Nephron (organoid): ENCODE results near the gene SUCLG2.

Experiments used
- H3K27ac Mint-ChIP-seq, 3 experiments: 2 replicates each; pipeline ENCODE4 v1.8.0; 2020; ENCODE audit warnings: mixed read lengths in 3 of 3, mild to moderate bottlenecking in 2 of 3, moderate library complexity in 1 of 3
- H3K27me3 Mint-ChIP-seq: 2 replicates; pipeline ENCODE4 v1.8.0; 2021; ENCODE audit warnings: low read depth, mild to moderate bottlenecking, moderate library complexity, mixed read lengths
- H3K36me3 Mint-ChIP-seq: 2 replicates; pipeline ENCODE4 v1.8.0; 2020; ENCODE audit warnings: low read depth, mixed read lengths
- H3K4me1 Mint-ChIP-seq: 2 replicates; pipeline ENCODE4 v1.8.0; 2020; ENCODE audit warnings: mixed read lengths
- H3K4me3 Mint-ChIP-seq, 3 experiments: 2 replicates each; pipeline ENCODE4 v1.8.0; 2020; ENCODE audit warnings: mild to moderate bottlenecking in 3 of 3, mixed read lengths in 3 of 3, moderate library complexity in 2 of 3
- H3K9me3 Mint-ChIP-seq: 2 replicates; pipeline ENCODE4 v1.8.0; 2020; ENCODE audit warnings: mixed read lengths
- TF ChIP-seq, protein P1 (sequence below), 3 experiments: fragments of 200-600 bp; sonication (generic); IDR thresholded peaks; one replicate each; pipeline ENCODE4 v1.5.0; 2021; ENCODE audit warnings: antibody characterized with exemption in 3 of 3; ENCODE audit not compliant: unreplicated experiment in 3 of 3

SUCLG2 gene

DNA sequence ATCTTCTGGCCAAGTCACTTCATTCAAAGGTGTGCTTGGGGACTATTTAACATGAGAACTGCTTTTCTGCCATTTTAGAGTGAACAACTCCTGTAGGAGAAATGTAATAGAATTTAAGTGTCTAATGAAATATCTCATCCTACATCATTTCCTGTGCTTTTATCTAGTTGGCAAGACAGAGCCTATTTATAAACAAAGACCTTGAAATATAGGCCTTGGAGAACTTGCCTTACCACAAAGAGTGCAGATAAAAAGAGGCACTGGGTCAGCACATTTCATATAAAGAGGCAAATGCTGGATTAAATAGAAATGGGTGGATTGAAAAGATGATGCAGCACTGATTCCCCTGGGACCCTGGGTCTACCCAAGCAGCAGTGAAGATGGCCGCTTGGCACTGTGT is 278.0 kb downstream of the SUCLG2 start:
- Mint-ChIP-seq H3K36me3 (peaks cover 7% of the 10 kb centered on the region), H3K27me3 (no peaks in the 10 kb centered on the region), H3K4me3 (no peak overlapping the region), H3K9me3 (no peaks in the 10 kb centered on the region), H3K27ac (no peak overlapping the region), H3K4me1 (no peaks in the 10 kb centered on the region)
- TF ChIP-seq, protein P1, sequence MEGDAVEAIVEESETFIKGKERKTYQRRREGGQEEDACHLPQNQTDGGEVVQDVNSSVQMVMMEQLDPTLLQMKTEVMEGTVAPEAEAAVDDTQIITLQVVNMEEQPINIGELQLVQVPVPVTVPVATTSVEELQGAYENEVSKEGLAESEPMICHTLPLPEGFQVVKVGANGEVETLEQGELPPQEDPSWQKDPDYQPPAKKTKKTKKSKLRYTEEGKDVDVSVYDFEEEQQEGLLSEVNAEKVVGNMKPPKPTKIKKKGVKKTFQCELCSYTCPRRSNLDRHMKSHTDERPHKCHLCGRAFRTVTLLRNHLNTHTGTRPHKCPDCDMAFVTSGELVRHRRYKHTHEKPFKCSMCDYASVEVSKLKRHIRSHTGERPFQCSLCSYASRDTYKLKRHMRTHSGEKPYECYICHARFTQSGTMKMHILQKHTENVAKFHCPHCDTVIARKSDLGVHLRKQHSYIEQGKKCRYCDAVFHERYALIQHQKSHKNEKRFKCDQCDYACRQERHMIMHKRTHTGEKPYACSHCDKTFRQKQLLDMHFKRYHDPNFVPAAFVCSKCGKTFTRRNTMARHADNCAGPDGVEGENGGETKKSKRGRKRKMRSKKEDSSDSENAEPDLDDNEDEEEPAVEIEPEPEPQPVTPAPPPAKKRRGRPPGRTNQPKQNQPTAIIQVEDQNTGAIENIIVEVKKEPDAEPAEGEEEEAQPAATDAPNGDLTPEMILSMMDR (IDR thresholded peaks at IDR 0.05; ENCODE audit: unreplicated experiment in 3 of 3): no peak

DNA sequence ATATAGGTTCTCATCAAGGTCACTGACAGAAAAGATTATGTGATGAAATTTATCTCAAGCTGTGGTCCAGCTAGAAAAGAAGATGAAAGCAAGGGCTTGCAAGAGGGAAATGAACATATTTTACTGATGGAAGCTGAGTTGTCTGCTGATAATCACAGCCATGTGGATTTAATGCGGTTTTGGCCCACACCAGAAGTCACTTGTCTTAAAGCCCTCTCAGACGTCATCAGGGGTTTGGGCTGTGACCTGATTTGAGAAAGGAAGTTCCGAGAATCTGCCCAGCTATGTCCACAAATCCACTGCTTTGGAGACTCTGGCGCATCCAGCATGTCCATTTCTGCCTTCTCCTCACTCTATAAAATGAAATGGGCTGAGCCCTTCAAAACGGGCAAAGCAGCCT is 278.4 kb downstream of the SUCLG2 start:
- no peaks in the 10 kb centered on the region for H3K9me3 Mint-ChIP-seq
- peaks cover 7% of the 10 kb centered on the region for H3K36me3 Mint-ChIP-seq
- no peaks in the 10 kb centered on the region for H3K4me1 Mint-ChIP-seq
- H3K4me3 Mint-ChIP-seq: no peak overlapping the region
- no peaks in the 10 kb centered on the region for H3K27me3 Mint-ChIP-seq
- no peak overlapping the region for H3K27ac Mint-ChIP-seq
- TF ChIP-seq, protein P1 (IDR thresholded peaks at IDR 0.05; ENCODE audit: unreplicated experiment in 3 of 3): no peak

GRCh38 chr3:67362686-67363085 is 291.7 kb downstream of the SUCLG2 start:
- TF ChIP-seq, protein P1 (IDR thresholded peaks at IDR 0.05; ENCODE audit: unreplicated experiment in 3 of 3): no peak
- Mint-ChIP-seq H3K9me3 (peaks cover 8% of the 10 kb centered on the region), H3K36me3 (no peaks in the 10 kb centered on the region), H3K27me3 (no peaks in the 10 kb centered on the region), H3K4me1 (no peaks in the 10 kb centered on the region), H3K4me3 (no peak overlapping the region), H3K27ac (no peak overlapping the region)

DNA sequence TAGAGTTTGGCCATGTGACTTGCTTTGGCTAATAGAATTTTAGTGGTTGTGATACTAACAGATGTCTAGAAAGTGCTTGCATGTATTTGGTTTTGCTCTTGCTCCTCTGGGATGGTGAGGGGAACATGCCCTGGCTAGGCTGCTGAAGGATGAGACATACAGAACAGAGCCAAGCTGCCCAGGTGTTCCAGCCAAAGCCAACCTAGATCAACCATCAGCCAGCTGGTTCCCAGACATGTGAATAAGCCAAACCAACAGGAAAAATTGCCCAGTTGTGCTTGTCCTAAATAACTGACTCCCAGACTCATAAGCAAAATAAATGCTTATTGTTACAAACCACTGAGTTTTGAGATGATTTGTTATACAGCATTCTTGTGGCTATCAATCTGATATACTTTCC is 292.6 kb downstream of the SUCLG2 start:
- H3K36me3 Mint-ChIP-seq: no peaks in the 10 kb centered on the region
- no peak overlapping the region for H3K27ac Mint-ChIP-seq
- TF ChIP-seq, protein P1 (IDR thresholded peaks at IDR 0.05; ENCODE audit: unreplicated experiment in 3 of 3): no peak
- no peaks in the 10 kb centered on the region for H3K4me1 Mint-ChIP-seq
- peaks cover 6% of the 10 kb centered on the region for H3K9me3 Mint-ChIP-seq
- H3K4me3 Mint-ChIP-seq: no peak overlapping the region
- no peaks in the 10 kb centered on the region for H3K27me3 Mint-ChIP-seq

- H3K36me3 Mint-ChIP-seq: no peaks in the 10 kb centered on the region
- H3K4me3 Mint-ChIP-seq: no peak overlapping the region
- TF ChIP-seq, protein P1 (IDR thresholded peaks at IDR 0.05; ENCODE audit: unreplicated experiment in 3 of 3): no peak
- H3K27ac Mint-ChIP-seq: no peak overlapping the region
- H3K27me3 Mint-ChIP-seq: no peaks in the 10 kb centered on the region
- peaks cover 6% of the 10 kb centered on the region for H3K9me3 Mint-ChIP-seq
- no peaks in the 10 kb centered on the region for H3K4me1 Mint-ChIP-seq
Observed at GRCh38 chr3:67361323-67361722, 293.1 kb downstream of the SUCLG2 start.

DNA sequence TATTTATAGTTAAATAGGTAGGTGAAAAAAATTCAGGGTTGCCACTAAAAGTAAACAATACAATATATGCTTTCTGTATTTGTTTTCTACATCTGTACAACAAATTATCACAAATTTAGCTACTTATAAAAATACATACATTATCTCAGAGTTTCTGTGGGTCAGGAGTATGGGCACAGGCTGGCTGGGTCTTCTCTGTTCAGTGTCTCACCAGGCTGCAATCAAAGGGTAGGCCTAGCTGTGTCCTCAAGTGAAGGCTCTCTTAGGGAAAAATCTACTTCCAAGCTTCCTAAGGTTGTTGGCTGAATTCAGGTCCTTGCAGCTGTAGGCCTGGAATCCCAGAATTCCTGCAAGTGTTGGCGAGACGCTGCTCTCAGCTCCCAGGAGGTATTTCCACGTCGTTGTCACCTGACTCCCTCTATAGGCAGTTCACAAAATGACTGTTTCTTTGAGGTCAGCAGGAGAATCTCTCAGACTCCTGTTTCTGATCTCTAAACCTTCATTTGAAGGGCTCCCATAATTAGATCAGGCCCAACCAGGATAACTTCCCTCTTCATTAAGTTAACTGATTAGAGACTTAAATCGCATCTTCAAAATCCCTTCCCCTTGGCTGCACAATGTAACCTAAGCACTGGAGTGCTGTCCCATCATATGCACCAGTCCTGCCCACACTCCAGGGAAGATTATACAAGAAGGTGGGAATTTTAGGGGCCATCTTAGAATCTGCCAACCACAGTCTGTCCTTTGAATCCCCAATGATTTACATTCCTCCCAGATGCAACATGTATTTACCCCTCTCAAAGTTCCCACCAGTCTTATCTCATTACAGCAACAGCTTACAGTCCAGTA is 296.6 kb downstream of the SUCLG2 start:
- Mint-ChIP-seq H3K27ac (no peak overlapping the region), H3K36me3 (no peaks in the 10 kb centered on the region), H3K27me3 (no peaks in the 10 kb centered on the region), H3K4me1 (no peaks in the 10 kb centered on the region), H3K4me3 (no peak overlapping the region), H3K9me3 (no peaks in the 10 kb centered on the region)
- TF ChIP-seq, protein P1 (IDR thresholded peaks at IDR 0.05; ENCODE audit: unreplicated experiment in 3 of 3): peak in 1 of 3 experiments; percentile 43
